GM21390 (cell line): ENCODE results near the gene FERMT2.

Source experiments
- ATAC-seq: cut with Tn5 transposase; IDR thresholded peaks from one replicate; pipeline ENCODE4 v1.9.1; 2021; ENCODE audit not compliant: unreplicated experiment

FERMT2 gene

GRCh38 chr14:52902971-52903619, 47.8 kb downstream of the FERMT2 start:
- ATAC-seq = no peak

GRCh38 chr14:52901357-52901980, 49.4 kb downstream of the FERMT2 start:
- no peak for ATAC-seq

- ATAC-seq = no peak
These were observed 50.1 kb downstream of the FERMT2 start for GRCh38 chr14:52900731-52901130.

- ATAC-seq = no peak
These were observed 52.4 kb downstream of the FERMT2 start for GRCh38 chr14:52898496-52898895.

GRCh38 chr14:52895000-52895399, 55.9 kb downstream of the FERMT2 start:
- ATAC-seq = no peak

GRCh38 chr14:52891800-52892199, 59.0 kb downstream of the FERMT2 start:
- ATAC-seq = no peak

- no peak for ATAC-seq
These were observed 61.7 kb downstream of the FERMT2 start for GRCh38 chr14:52888839-52889838.

- no peak for ATAC-seq
These were observed 62.7 kb downstream of the FERMT2 start for GRCh38 chr14:52888159-52888558.

- no peak for ATAC-seq
These were observed 65.6 kb downstream of the FERMT2 start for GRCh38 chr14:52885230-52885629.

- no peak for ATAC-seq
These were observed 67.2 kb downstream of the FERMT2 start for GRCh38 chr14:52883658-52884057.

GRCh38 chr14:52882824-52883223, 68.0 kb downstream of the FERMT2 start:
- no peak for ATAC-seq

- ATAC-seq = no peak
These were observed 70.9 kb downstream of the FERMT2 start for GRCh38 chr14:52879958-52880357.

GRCh38 chr14:52878946-52879345, 71.9 kb downstream of the FERMT2 start:
- no peak for ATAC-seq

GRCh38 chr14:52878469-52878868, 72.4 kb downstream of the FERMT2 start:
- ATAC-seq = no peak

GRCh38 chr14:52877628-52878027, 73.2 kb downstream of the FERMT2 start:
- ATAC-seq = no peak

GRCh38 chr14:52876806-52877205, 74.0 kb downstream of the FERMT2 start:
- no peak for ATAC-seq

- ATAC-seq = no peak
These were observed 74.5 kb downstream of the FERMT2 start for GRCh38 chr14:52876311-52876710.

GRCh38 chr14:52875707-52876106, 75.1 kb downstream of the FERMT2 start:
- ATAC-seq = no peak

GRCh38 chr14:52874389-52874788, 76.5 kb downstream of the FERMT2 start:
- no peak for ATAC-seq

GRCh38 chr14:52873694-52874093, 77.2 kb downstream of the FERMT2 start:
- ATAC-seq = no peak

- no peak for ATAC-seq
These were observed 77.8 kb downstream of the FERMT2 start for GRCh38 chr14:52873065-52873464.

GRCh38 chr14:52871606-52872005, 79.2 kb downstream of the FERMT2 start:
- ATAC-seq = no peak
